Neural progenitor cell (in vitro differentiated cells): ENCODE results near the gene PDCL2. TPM values are rescaled to one million over a fixed set of nuclear protein-coding genes. Genes with fewer than 3 reads are reported as not detected.

Source experiments
- DNase-seq: peaks from one replicate; pipeline ENCODE4 v3.0.0-alpha.2; 2016; ENCODE audit warnings: low spot score
- H2AFZ ChIP-seq: fragments of 200-600 bp; sonication (generic); replicated peaks from 2 replicates; pipeline ENCODE4 v1.6.1; 2016; ENCODE audit warnings: antibody characterized with exemption
- H3F3A ChIP-seq: fragments of 200-600 bp; sonication (generic); 2 replicates; pipeline ENCODE4 v1.6.1; 2016; ENCODE audit warnings: antibody characterized with exemption, low read depth
- H3K27ac ChIP-seq: fragments of 200-600 bp; sonication (generic); 2 replicates; pipeline ENCODE4 v1.5.1; 2016; ENCODE audit warnings: mild to moderate bottlenecking
- H3K27me3 ChIP-seq: fragments of 200-600 bp; sonication (generic); 2 replicates; pipeline ENCODE4 v1.6.1; 2016; ENCODE audit warnings: mild to moderate bottlenecking, moderate library complexity
- H3K36me3 ChIP-seq: fragments of 200-600 bp; sonication (generic); 2 replicates; pipeline ENCODE4 v1.5.1; 2016
- H3K4me1 ChIP-seq: fragments of 200-600 bp; sonication (generic); 2 replicates; pipeline ENCODE4 v1.6.1; 2016; ENCODE audit warnings: mixed run types
- H3K4me2 ChIP-seq: fragments of 200-600 bp; sonication (generic); 2 replicates; pipeline ENCODE4 v1.6.1; 2016
- H3K4me3 ChIP-seq: fragments of 200-600 bp; sonication (generic); 2 replicates; pipeline ENCODE4 v1.5.1; 2016
- H3K79me2 ChIP-seq: fragments of 200-600 bp; sonication (generic); 2 replicates; pipeline ENCODE4 v1.6.1; 2016; ENCODE audit warnings: low read depth
- H3K9ac ChIP-seq: fragments of 200-600 bp; sonication (generic); 2 replicates; pipeline ENCODE4 v1.6.1; 2016
- H3K9me3 ChIP-seq: fragments of 200-600 bp; sonication (generic); 2 replicates; pipeline ENCODE4 v1.5.1; 2016; ENCODE audit warnings: low read depth
- H4K20me1 ChIP-seq: fragments of 200-600 bp; sonication (generic); 2 replicates; pipeline ENCODE4 v1.6.1; 2016; ENCODE audit warnings: low read depth
- H3K27ac Mint-ChIP-seq: 3 replicates; pipeline ENCODE4 v1.8.0; 2021; ENCODE audit warnings: mixed read lengths
- H3K27me3 Mint-ChIP-seq: 2 replicates; pipeline ENCODE4 v1.8.0; 2022; ENCODE audit warnings: low read depth, mild to moderate bottlenecking, inconsistent platforms, moderate library complexity, mixed read lengths; ENCODE audit not compliant: insufficient read depth
- H3K36me3 Mint-ChIP-seq: 3 replicates; pipeline ENCODE4 v1.8.0; 2021; ENCODE audit warnings: mixed read lengths
- H3K4me1 Mint-ChIP-seq: 3 replicates; pipeline ENCODE4 v1.8.0; 2021; ENCODE audit warnings: mixed read lengths
- H3K4me3 Mint-ChIP-seq: 3 replicates; pipeline ENCODE4 v1.8.0; 2021; ENCODE audit warnings: mild to moderate bottlenecking, moderate library complexity, mixed read lengths
- H3K9me3 Mint-ChIP-seq: 3 replicates; pipeline ENCODE4 v1.8.0; 2020; ENCODE audit warnings: mixed read lengths
- CTCF ChIP-seq: fragments of 200-600 bp; sonication (generic); IDR thresholded peaks from 2 replicates; pipeline ENCODE4 v1.5.1; 2017; ENCODE audit warnings: antibody characterized with exemption, mild to moderate bottlenecking
- EZH2 ChIP-seq: fragments of 200-600 bp; sonication (generic); IDR thresholded peaks from 2 replicates; pipeline ENCODE4 v1.6.1; 2017; ENCODE audit warnings: antibody characterized with exemption, mild to moderate bottlenecking, moderate library complexity
- EZH2phosphoT487 ChIP-seq: fragments of 200-600 bp; sonication (generic); IDR thresholded peaks from 2 replicates; pipeline ENCODE4 v1.6.1; 2017; ENCODE audit warnings: antibody characterized with exemption
- total RNA-seq: library from RNA; depleted of rRNA; stranded (reverse); fragments of >200 nt; gene quantifications from 2 replicates; pipeline ENCODE4 v1.2.3, GENCODE V29; 2015; ENCODE audit warnings: low replicate concordance

The PDCL2 gene
- total RNA-seq, 1 donor from 2014 or later: not detected

GRCh38 chr4:55509266-55509665 is 82.8 kb downstream of the PDCL2 start:
- Histone ChIP-seq H3K27me3 (no peaks in the 10 kb centered on the region), H3K36me3 (no peaks in the 10 kb centered on the region), H3K9me3 (no peaks in the 10 kb centered on the region), H3K4me2 (no peak overlapping the region), H3F3A (no peaks in the 10 kb centered on the region), H4K20me1 (no peaks in the 10 kb centered on the region), H3K4me1 (no peaks in the 10 kb centered on the region), H3K4me3 (no peak overlapping the region), H3K9ac (no peak overlapping the region), H3K27ac (no peak overlapping the region), H2AFZ (no peak overlapping the region), H3K79me2 (peaks cover 40% of the 10 kb centered on the region)
- Mint-ChIP-seq H3K27me3 (no peaks in the 10 kb centered on the region), H3K4me1 (no peaks in the 10 kb centered on the region), H3K9me3 (peaks cover 4% of the 10 kb centered on the region), H3K27ac (no peak overlapping the region), H3K36me3 (peaks cover 25% of the 10 kb centered on the region), H3K4me3 (no peak overlapping the region)
- TF ChIP-seq EZH2phosphoT487 (no peak), EZH2 (no peak), CTCF (no peak)
- no peak for DNase-seq

GRCh38 chr4:55507612-55508011 is 84.4 kb downstream of the PDCL2 start:
- TF ChIP-seq CTCF (no peak), EZH2phosphoT487 (no peak), EZH2 (no peak)
- peaks cover 34% of the 10 kb centered on the region for H3K36me3 Mint-ChIP-seq

More at GRCh38 chr4:55507612-55508011, 84.4 kb downstream of the PDCL2 start:
- no peaks in the 10 kb centered on the region for H3K4me1 Mint-ChIP-seq
- Histone ChIP-seq H3K79me2 (peaks cover 42% of the 10 kb centered on the region), H3K4me1 (no peaks in the 10 kb centered on the region), H4K20me1 (no peaks in the 10 kb centered on the region), H2AFZ (no peak overlapping the region), H3K4me2 (no peak overlapping the region), H3F3A (no peaks in the 10 kb centered on the region), H3K36me3 (no peaks in the 10 kb centered on the region), H3K27me3 (no peaks in the 10 kb centered on the region), H3K9me3 (no peaks in the 10 kb centered on the region), H3K27ac (no peak overlapping the region), H3K4me3 (no peak overlapping the region), H3K9ac (no peak overlapping the region)
- DNase-seq: no peak
- H3K9me3 Mint-ChIP-seq: peaks cover 6% of the 10 kb centered on the region
- H3K27ac Mint-ChIP-seq: no peak overlapping the region
- H3K4me3 Mint-ChIP-seq: no peak overlapping the region
- no peaks in the 10 kb centered on the region for H3K27me3 Mint-ChIP-seq

Other genes starting within 250 kb of the PDCL2 start
- gene SRD5A3, start 246.0 kb downstream of the PDCL2 start, total RNA-seq: 13.2 and 22.7 TPM in 2 replicates
- gene TMEM165, start 196.3 kb downstream of the PDCL2 start, total RNA-seq: 85.6 and 110 TPM in 2 replicates
- gene CLOCK, start 45.3 kb downstream of the PDCL2 start, total RNA-seq: 30.2 and 35.9 TPM in 2 replicates
- gene NMU, start 44.1 kb upstream of the PDCL2 start, total RNA-seq: 1.8 and 3.8 TPM in 2 replicates
- gene EXOC1L, start 227.5 kb upstream of the PDCL2 start, total RNA-seq: not detected in 2 replicates